Lung (tissue), 12 donors: Measurements from ENCODE around the gene FAT1. TPM values are rescaled to one million over a fixed set of nuclear protein-coding genes. Genes with fewer than 3 reads are reported as not detected.

Experiments used
- ATAC-seq: fragments of 200-7000 bp; cut with Tn5 transposase; one replicate; pipeline ENCODE4 v1.9.1; 2020; ENCODE audit warnings: moderate number of reproducible peaks; ENCODE audit not compliant: insufficient read depth, low FRiP score
- DNase-seq, 3 donors: peaks; one replicate each; pipeline ENCODE4 v3.0.0-alpha.2; 2013 to 2017
- H3K27ac ChIP-seq, 2 donors: one replicate each; pipeline ENCODE4 v1.5.1; 2013; ENCODE audit warnings: mild to moderate bottlenecking in 2 of 2, moderate library complexity in 2 of 2, control low read depth in 1 of 2, inconsistent platforms in 1 of 2, low read depth in 1 of 2, low read length in 1 of 2
- H3K27me3 ChIP-seq, 3 donors: one replicate each; pipeline ENCODE4 v1.5.1; 2013; ENCODE audit warnings: low read length in 2 of 3; ENCODE audit not compliant: control insufficient read depth in 3 of 3, insufficient read depth in 3 of 3
- H3K36me3 ChIP-seq, 4 donors: one replicate each; pipeline ENCODE4 v1.5.1; 2013; ENCODE audit warnings: low read length in 4 of 4, mild to moderate bottlenecking in 1 of 4, moderate library complexity in 1 of 4; ENCODE audit not compliant: control insufficient read depth in 4 of 4, insufficient read depth in 4 of 4
- H3K4me1 ChIP-seq, 5 donors: one replicate each; pipeline ENCODE4 v1.5.1; 2013; ENCODE audit warnings: low read length in 5 of 5, mild to moderate bottlenecking in 2 of 5, moderate library complexity in 1 of 5; ENCODE audit not compliant: control insufficient read depth in 5 of 5, insufficient read depth in 5 of 5
- H3K4me3 ChIP-seq: one replicate; pipeline ENCODE4 v1.5.1; 2013; ENCODE audit warnings: mild to moderate bottlenecking, control low read depth, moderate library complexity
- H3K9ac ChIP-seq, 2 donors: one replicate each; pipeline ENCODE4 v1.5.1; 2013; ENCODE audit warnings: low read length in 2 of 2, control low read depth in 1 of 2; ENCODE audit not compliant: insufficient read depth in 1 of 2
- H3K9me3 ChIP-seq, 4 donors: one replicate each; pipeline ENCODE4 v1.5.1; 2013; ENCODE audit warnings: low read length in 3 of 4, mild to moderate bottlenecking in 1 of 4, moderate library complexity in 1 of 4; ENCODE audit not compliant: control insufficient read depth in 4 of 4, insufficient read depth in 3 of 4
- WGBS, 2 donors: extraction: QIAGEN DNeasy Blood & Tissue Kit; methylation state at CpG; one replicate each; pipeline ENCODE4 v1.1.7; 2013; 5-methylcytosine and 5-hydroxymethylcytosine counted together
- polyA plus RNA-seq, 2 donors: library from polyadenylated mRNA; stranded (reverse); fragments of 200-250 nt; gene quantifications; one replicate each; pipeline ENCODE4 v1.2.1, GENCODE V29; 2013
- total RNA-seq, 2 donors: library from RNA; depleted of rRNA in 1 of 2; stranded (reverse); fragments of >200 nt in 1 of 2; gene quantifications; one replicate each; pipeline ENCODE4 v1.2.1, GENCODE V29; 2014 to 2021
- TF ChIP-seq, protein P1 (sequence below): IDR thresholded peaks from 2 replicates; pipeline ENCODE4 v1.5.1; 2012; ENCODE audit warnings: mild to moderate bottlenecking; ENCODE audit errors: control extremely low read depth, extremely low read depth
- donor health status: control.
- donor health status: control.
- donor health status: Bipolar disorder and iron deficiency.
- donor health status: healthy.
- donor health status: DM: yes; HTN: yes; CAD: no.

Gene FAT1
- total and polyA plus RNA-seq, 4 donors = 19.4 to 318 (median 72.3) TPM

DNA sequence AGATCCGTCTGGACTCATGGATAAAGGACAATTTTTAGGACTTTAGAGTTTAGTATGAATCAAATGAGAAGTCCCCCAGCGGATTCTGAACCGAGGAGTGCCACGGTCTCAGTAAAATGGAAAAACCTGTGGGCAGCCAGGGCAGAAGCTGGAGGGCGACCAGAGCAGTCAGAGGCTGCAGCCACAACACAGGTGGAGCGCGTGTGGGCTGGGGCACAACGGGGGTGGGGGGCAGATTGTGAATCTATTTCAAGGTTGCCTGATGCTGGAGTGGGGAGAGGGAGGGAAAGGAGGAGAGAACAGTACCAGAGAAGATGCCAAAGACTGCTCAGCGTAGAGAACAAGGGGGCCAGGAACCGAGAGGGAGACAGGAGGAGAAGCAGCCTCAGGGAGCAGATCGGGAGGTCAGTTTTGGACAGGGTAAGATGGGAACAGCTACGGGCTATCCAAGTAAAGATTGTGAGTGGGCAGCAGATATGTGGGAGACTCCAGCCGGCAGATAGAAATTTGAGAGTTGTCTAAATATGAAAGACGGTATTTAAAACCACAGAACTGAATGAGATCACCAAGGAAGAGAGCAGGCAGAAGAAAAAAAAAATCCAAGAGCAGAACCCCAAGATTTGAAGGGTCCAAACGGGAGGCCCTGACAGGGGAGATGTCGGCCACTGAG lies 9.5 kb downstream of the FAT1 start:
- no peak for ATAC-seq
- Histone ChIP-seq H3K27ac (peak overlapping the region in 1 of 2 donors; percentile 83), H3K4me1 (peaks cover 0 to 19% (median 0%) of the 10 kb centered on the region in 5 donors), H3K4me3 (no peak overlapping the region), H3K9me3 (peaks cover 0 to 3% (median 1%) of the 10 kb centered on the region in 4 donors), H3K36me3 (peaks cover 0 to 7% (median 3%) of the 10 kb centered on the region in 4 donors), H3K27me3 (no peaks in the 10 kb centered on the region), H3K9ac (no peak overlapping the region)
- WGBS, 2 donors = 88 to 92% methylated on average over 16 of the region's 16 CpGs
- DNase-seq = no peak
- TF ChIP-seq, protein P1, sequence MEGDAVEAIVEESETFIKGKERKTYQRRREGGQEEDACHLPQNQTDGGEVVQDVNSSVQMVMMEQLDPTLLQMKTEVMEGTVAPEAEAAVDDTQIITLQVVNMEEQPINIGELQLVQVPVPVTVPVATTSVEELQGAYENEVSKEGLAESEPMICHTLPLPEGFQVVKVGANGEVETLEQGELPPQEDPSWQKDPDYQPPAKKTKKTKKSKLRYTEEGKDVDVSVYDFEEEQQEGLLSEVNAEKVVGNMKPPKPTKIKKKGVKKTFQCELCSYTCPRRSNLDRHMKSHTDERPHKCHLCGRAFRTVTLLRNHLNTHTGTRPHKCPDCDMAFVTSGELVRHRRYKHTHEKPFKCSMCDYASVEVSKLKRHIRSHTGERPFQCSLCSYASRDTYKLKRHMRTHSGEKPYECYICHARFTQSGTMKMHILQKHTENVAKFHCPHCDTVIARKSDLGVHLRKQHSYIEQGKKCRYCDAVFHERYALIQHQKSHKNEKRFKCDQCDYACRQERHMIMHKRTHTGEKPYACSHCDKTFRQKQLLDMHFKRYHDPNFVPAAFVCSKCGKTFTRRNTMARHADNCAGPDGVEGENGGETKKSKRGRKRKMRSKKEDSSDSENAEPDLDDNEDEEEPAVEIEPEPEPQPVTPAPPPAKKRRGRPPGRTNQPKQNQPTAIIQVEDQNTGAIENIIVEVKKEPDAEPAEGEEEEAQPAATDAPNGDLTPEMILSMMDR = no peak

DNA sequence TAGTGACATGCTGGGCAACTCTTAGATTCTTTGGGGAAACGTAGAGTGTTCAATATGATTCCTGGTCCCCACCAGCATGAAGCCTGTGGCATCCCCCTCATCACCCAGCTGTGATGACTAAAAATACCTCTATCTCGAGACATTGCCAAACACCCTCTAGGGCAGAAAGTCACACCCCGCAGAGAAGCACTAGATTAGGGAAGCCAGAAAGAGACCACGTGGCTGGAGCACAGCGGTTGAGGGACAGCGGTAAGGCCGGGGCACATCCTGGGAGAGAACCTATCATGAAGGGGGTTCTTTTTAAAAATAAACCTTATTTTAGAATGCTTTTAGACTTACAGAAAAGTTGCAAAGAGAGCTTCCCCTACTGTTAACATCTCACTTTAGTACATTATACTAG lies 11.0 kb downstream of the FAT1 start:
- H3K9me3 ChIP-seq = peaks cover 0 to 2% (median 0%) of the 10 kb centered on the region in 4 donors
- H3K27me3 ChIP-seq = no peaks in the 10 kb centered on the region
- peaks cover 0 to 17% (median 0%) of the 10 kb centered on the region in 5 donors for H3K4me1 ChIP-seq
- no peak for DNase-seq
- TF ChIP-seq, protein P1 = no peak
- H3K27ac ChIP-seq = peak overlapping the region in 1 of 2 donors; percentile 83
- 80 to 85% methylated on average over 7 of the region's 7 CpGs for WGBS, 2 donors
- peaks cover 0 to 21% (median 12%) of the 10 kb centered on the region in 4 donors for H3K36me3 ChIP-seq
- no peak overlapping the region for H3K4me3 ChIP-seq
- no peak for ATAC-seq
- H3K9ac ChIP-seq = no peak overlapping the region

- peaks cover 0 to 40% (median 24%) of the 10 kb centered on the region in 4 donors for H3K36me3 ChIP-seq
- DNase-seq = no peak
Observed at GRCh38 chr4:186710521-186711119, 13.0 kb downstream of the FAT1 start.

More at GRCh38 chr4:186710521-186711119, 13.0 kb downstream of the FAT1 start:
- Histone ChIP-seq H3K9me3 (peaks cover 0 to 2% (median 0%) of the 10 kb centered on the region in 4 donors), H3K4me3 (no peak overlapping the region), H3K27me3 (no peaks in the 10 kb centered on the region), H3K4me1 (peaks cover 0 to 22% (median 0%) of the 10 kb centered on the region in 5 donors), H3K27ac (peak overlapping the region in 1 of 2 donors; percentile 80), H3K9ac (no peak overlapping the region)
- 78% methylated on average over 5 of the region's 5 CpGs for WGBS, 2 donors
- TF ChIP-seq, protein P1 = no peak
- ATAC-seq = no peak
